Stimulated activated CD8-positive, alpha-beta memory T cell treated with anti-CD3 and anti-CD28 coated beads, Interleukin-15, amount 100 ng/mL, for 4 hours (primary cell): ENCODE results near the gene SLIT1.

Experiments used
- DNase-seq, 2 donors: peaks; one replicate each; pipeline ENCODE4 v3.0.0-alpha.2; 2020; ENCODE audit warnings: low read depth in 2 of 2

SLIT1 gene

GRCh38 chr10:97139651-97140048 lies 46.1 kb downstream of the SLIT1 start:
- no peak for DNase-seq

- no peak for DNase-seq
These were observed 46.9 kb downstream of the SLIT1 start for GRCh38 chr10:97138846-97139245.

GRCh38 chr10:97138174-97138573 lies 47.6 kb downstream of the SLIT1 start:
- no peak for DNase-seq

- DNase-seq, result no peak
These were observed 49.0 kb downstream of the SLIT1 start for GRCh38 chr10:97136756-97137155.

GRCh38 chr10:97135464-97135863 lies 50.3 kb downstream of the SLIT1 start:
- no peak for DNase-seq

GRCh38 chr10:97134983-97135382 lies 50.8 kb downstream of the SLIT1 start:
- no peak for DNase-seq

- DNase-seq, result no peak
These were observed 51.6 kb downstream of the SLIT1 start for GRCh38 chr10:97134110-97134509.

GRCh38 chr10:97132273-97132672 lies 53.5 kb downstream of the SLIT1 start:
- DNase-seq, result no peak

- DNase-seq, result no peak
These were observed 54.1 kb downstream of the SLIT1 start for GRCh38 chr10:97131666-97132065.

- DNase-seq, result no peak
These were observed 54.6 kb downstream of the SLIT1 start for GRCh38 chr10:97131181-97131628.

GRCh38 chr10:97129666-97130065 lies 56.1 kb downstream of the SLIT1 start:
- no peak for DNase-seq

GRCh38 chr10:97128516-97129154 lies 57.1 kb downstream of the SLIT1 start:
- no peak for DNase-seq

- no peak for DNase-seq
These were observed 57.7 kb downstream of the SLIT1 start for GRCh38 chr10:97128039-97128492.

GRCh38 chr10:97127509-97127908 lies 58.2 kb downstream of the SLIT1 start:
- no peak for DNase-seq

- no peak for DNase-seq
These were observed 61.5 kb downstream of the SLIT1 start for GRCh38 chr10:97124211-97124610.

- no peak for DNase-seq
These were observed 62.0 kb downstream of the SLIT1 start for GRCh38 chr10:97123765-97124164.

- no peak for DNase-seq
These were observed 64.7 kb downstream of the SLIT1 start for GRCh38 chr10:97121041-97121440.

- DNase-seq, result no peak
These were observed 65.4 kb downstream of the SLIT1 start for GRCh38 chr10:97120370-97120769.

- DNase-seq, result no peak
These were observed 66.6 kb downstream of the SLIT1 start for GRCh38 chr10:97119058-97119745.

- no peak for DNase-seq
These were observed 68.4 kb downstream of the SLIT1 start for GRCh38 chr10:97117372-97117771.

GRCh38 chr10:97116462-97117162 lies 69.1 kb downstream of the SLIT1 start:
- no peak for DNase-seq

- no peak for DNase-seq
These were observed 69.9 kb downstream of the SLIT1 start for GRCh38 chr10:97115846-97116245.

GRCh38 chr10:97111615-97112014 lies 74.1 kb downstream of the SLIT1 start:
- DNase-seq, result no peak
